ENCODE results near the gene KPNA1.

GRCh38 chr3:122548076-122548475 lies 33.3 kb upstream of the KPNA1 start:
- TF ChIP-seq CTCF (IDR thresholded peaks at IDR 0.05) (no peak), POLR2A (IDR thresholded peaks at IDR 0.05) (no peak)

Data from heart left ventricle (tissue), 13 donors.